CD14-positive monocyte (primary cell): ENCODE results near the gene VANGL1. TPM values are rescaled to one million over a fixed set of nuclear protein-coding genes. Genes with fewer than 3 reads are reported as not detected.

Experiments used
- DNase-seq, 3 donors: peaks; one replicate each; pipeline ENCODE4 v3.0.0-alpha.2; 2011 to 2022
- H2AFZ ChIP-seq: 2 replicates; pipeline ENCODE4 v1.6.0; 2012; ENCODE audit warnings: mild to moderate bottlenecking, low read depth, low read length, inconsistent platforms; ENCODE audit not compliant: insufficient read depth, poor library complexity, severe bottlenecking
- H3K27ac ChIP-seq, 2 donors: 1 replicate in 1 of 2; 2 replicates in 1 of 2; pipeline ENCODE4 v1.5.1; 2012 to 2013; ENCODE audit warnings: low read length in 2 of 2, control low read depth in 1 of 2, inconsistent platforms in 1 of 2, low read depth in 1 of 2, mild to moderate bottlenecking in 1 of 2
- H3K27me3 ChIP-seq, 2 donors: one replicate each; pipeline versions ENCODE4 v1.6.0 to v1.6.1; 2011 to 2013; ENCODE audit warnings: low read length in 2 of 2; ENCODE audit not compliant: control insufficient read depth in 2 of 2, insufficient read depth in 2 of 2
- H3K36me3 ChIP-seq, 2 donors: replicated peaks in 1 of 2; 1 replicate in 1 of 2; 2 replicates in 1 of 2; pipeline versions ENCODE4 v1.5.1 to v1.6.1; 2012 to 2013; ENCODE audit warnings: low read length in 2 of 2, control low read depth in 1 of 2, inconsistent platforms in 1 of 2, mild to moderate bottlenecking in 1 of 2; ENCODE audit not compliant: insufficient read depth in 2 of 2, control insufficient read depth in 1 of 2
- H3K4me1 ChIP-seq, 2 donors: 1 replicate in 1 of 2; 2 replicates in 1 of 2; pipeline versions ENCODE4 v1.5.1 to v1.6.1; 2012 to 2013; ENCODE audit warnings: low read length in 2 of 2, control low read depth in 1 of 2, inconsistent platforms in 1 of 2, mild to moderate bottlenecking in 1 of 2, moderate library complexity in 1 of 2; ENCODE audit not compliant: insufficient read depth in 2 of 2, control insufficient read depth in 1 of 2
- H3K4me2 ChIP-seq: replicated peaks from 2 replicates; pipeline ENCODE3; 2012; ENCODE audit warnings: low read length, moderate library complexity, mild to moderate bottlenecking; ENCODE audit not compliant: poor library complexity, severe bottlenecking; ENCODE audit errors: extremely low read depth
- H3K4me3 ChIP-seq, 3 experiments: fragments of 200-600 bp in 1 of 3; sonication (generic) in 1 of 3; replicated peaks in 1 of 3; 1 replicate in 2 of 3; 2 replicates in 1 of 3; pipeline ENCODE4 v1.5.1; 2011 to 2013; ENCODE audit warnings: low read length in 3 of 3, mild to moderate bottlenecking in 3 of 3, control low read depth in 2 of 3, low read depth in 2 of 3, inconsistent platforms in 1 of 3, moderate library complexity in 1 of 3
- H3K79me2 ChIP-seq: 2 replicates; pipeline ENCODE4 v1.6.0; 2012; ENCODE audit warnings: mild to moderate bottlenecking, control low read depth, inconsistent platforms, low read length, moderate library complexity; ENCODE audit not compliant: insufficient read depth
- H3K9ac ChIP-seq: 2 replicates; pipeline ENCODE4 v1.6.0; 2017; ENCODE audit warnings: low read length, mild to moderate bottlenecking; ENCODE audit not compliant: insufficient read depth, poor library complexity, severe bottlenecking
- H3K9me3 ChIP-seq, 2 donors: replicated peaks in 1 of 2; 1 replicate in 1 of 2; 2 replicates in 1 of 2; pipeline versions ENCODE4 v1.5.1 to v1.6.1; 2012 to 2013; ENCODE audit warnings: low read length in 2 of 2, control low read depth in 1 of 2; ENCODE audit not compliant: control insufficient read depth in 1 of 2, insufficient read depth in 1 of 2
- H4K20me1 ChIP-seq: 2 replicates; pipeline ENCODE4 v1.6.0; 2012; ENCODE audit warnings: mild to moderate bottlenecking, low read length, control low read depth, moderate library complexity; ENCODE audit not compliant: insufficient read depth
- H3K27ac Mint-ChIP-seq, 7 donors: one replicate each; pipeline ENCODE4 v1.8.0; 2020; ENCODE audit warnings: mild to moderate bottlenecking in 7 of 7, mixed read lengths in 7 of 7, moderate library complexity in 6 of 7, inconsistent platforms in 2 of 7
- H3K27me3 Mint-ChIP-seq, 3 donors: one replicate each; pipeline ENCODE4 v1.8.0; 2021 to 2022; ENCODE audit warnings: low read depth in 3 of 3, mild to moderate bottlenecking in 3 of 3, mixed read lengths in 3 of 3, moderate library complexity in 3 of 3, inconsistent platforms in 1 of 3
- H3K36me3 Mint-ChIP-seq, 2 donors: one replicate each; pipeline ENCODE4 v1.8.0; 2020; ENCODE audit warnings: mixed read lengths in 2 of 2, inconsistent platforms in 1 of 2, mild to moderate bottlenecking in 1 of 2
- H3K4me1 Mint-ChIP-seq: one replicate; pipeline ENCODE4 v1.8.0; 2020; ENCODE audit warnings: mild to moderate bottlenecking, mixed read lengths
- H3K4me3 Mint-ChIP-seq, 2 donors: one replicate each; pipeline ENCODE4 v1.8.0; 2020; ENCODE audit warnings: mild to moderate bottlenecking in 2 of 2, mixed read lengths in 2 of 2, moderate library complexity in 1 of 2
- H3K9me3 Mint-ChIP-seq, 7 donors: one replicate each; pipeline ENCODE4 v1.8.0; 2020 to 2022; ENCODE audit warnings: mixed read lengths in 7 of 7, mild to moderate bottlenecking in 6 of 7, moderate library complexity in 6 of 7, inconsistent platforms in 2 of 7
- CTCF ChIP-seq: fragments of 200-600 bp; IDR thresholded peaks from one replicate; pipeline ENCODE4 v1.8.0; 2022; ENCODE audit warnings: antibody characterized with exemption, mild to moderate bottlenecking
- intact Hi-C, 2 donors: fragments of 100-400 bp; cut with micrococcal nuclease; formaldehyde crosslinking; loops; one replicate each; pipeline versions ENCODE4 v1.15.0 to v1.15.1; 2023
- polyA plus RNA-seq, 3 donors: library from polyadenylated mRNA; depleted of rRNA in 1 of 3; unstranded in 2 of 3; stranded (reverse) in 1 of 3; fragments of 300-500 nt in 2 of 3; fragments of >200 nt in 1 of 3; fragmentation: Illumina TruSeq in 2 of 3; gene quantifications; 1 replicate in 2 of 3; 2 replicates in 1 of 3; pipeline ENCODE4 v1.2.3, GENCODE V29; 2012 to 2021

VANGL1 gene
- polyA plus RNA-seq, 3 donors: 0.67 to 2.0 (median 1.3) TPM

GRCh38 chr1:115620453-115620852, 21.3 kb upstream of the VANGL1 start:
- H3K27me3 ChIP-seq: peaks cover 0 to 2% of the 10 kb centered on the region in 2 donors
- H2AFZ ChIP-seq: no peak overlapping the region
- H3K27ac Mint-ChIP-seq: no peak overlapping the region
- no peaks in the 10 kb centered on the region for H3K79me2 ChIP-seq
- no peak overlapping the region for H3K9ac ChIP-seq
- intact Hi-C loops: no loop called here
- H3K27me3 Mint-ChIP-seq: peaks cover 0 to 3% (median 2%) of the 10 kb centered on the region in 3 donors
- no peaks in the 10 kb centered on the region for H3K4me1 Mint-ChIP-seq
- H3K27ac ChIP-seq: no peak overlapping the region
- peaks cover 13 to 23% (median 15%) of the 10 kb centered on the region in 7 donors for H3K9me3 Mint-ChIP-seq
- H3K4me1 ChIP-seq: no peaks in the 10 kb centered on the region
- H3K9me3 ChIP-seq: peaks cover 7 to 12% of the 10 kb centered on the region in 2 donors
- H3K4me3 ChIP-seq: no peak overlapping the region
- no peaks in the 10 kb centered on the region for H3K36me3 Mint-ChIP-seq
- no peaks in the 10 kb centered on the region for H3K36me3 ChIP-seq
- H3K4me3 Mint-ChIP-seq: no peak overlapping the region
- no peak for TF ChIP-seq CTCF
- no peak for DNase-seq
- H4K20me1 ChIP-seq: no peaks in the 10 kb centered on the region
- H3K4me2 ChIP-seq: no peak overlapping the region

GRCh38 chr1:115620950-115621349, 20.8 kb upstream of the VANGL1 start:
- Histone ChIP-seq H2AFZ (no peak overlapping the region), H3K9ac (no peak overlapping the region), H4K20me1 (no peaks in the 10 kb centered on the region), H3K36me3 (no peaks in the 10 kb centered on the region), H3K4me2 (no peak overlapping the region), H3K27ac (no peak overlapping the region), H3K27me3 (peaks cover 0 to 2% of the 10 kb centered on the region in 2 donors), H3K79me2 (no peaks in the 10 kb centered on the region), H3K9me3 (peaks cover 7 to 12% of the 10 kb centered on the region in 2 donors), H3K4me1 (no peaks in the 10 kb centered on the region), H3K4me3 (no peak overlapping the region)
- no peak for DNase-seq
- no peaks in the 10 kb centered on the region for H3K36me3 Mint-ChIP-seq
- H3K27me3 Mint-ChIP-seq: peaks cover 0 to 2% (median 2%) of the 10 kb centered on the region in 3 donors
- peaks cover 13 to 23% (median 15%) of the 10 kb centered on the region in 7 donors for H3K9me3 Mint-ChIP-seq
- H3K27ac Mint-ChIP-seq: no peak overlapping the region
- TF ChIP-seq CTCF: no peak
- no peaks in the 10 kb centered on the region for H3K4me1 Mint-ChIP-seq
- intact Hi-C loops: no loop called here
- no peak overlapping the region for H3K4me3 Mint-ChIP-seq
